Fibroblast of the aortic adventitia (primary cell): ENCODE measurements around the gene SUOX. TPM values are rescaled to one million over a fixed set of nuclear protein-coding genes. Genes with fewer than 3 reads are reported as not detected.
"Not testable (repeated sequence)": the region's sequence is repeated elsewhere in the genome, so short reads cannot be mapped to it uniquely, and the experiment has no call there.

Source experiments
- DNase-seq: peaks from one replicate; pipeline ENCODE4 v3.0.0-alpha.2; 2010; ENCODE audit warnings: low read depth
- H3K4me3 ChIP-seq: 2 replicates; pipeline ENCODE4 v1.5.1; 2011; ENCODE audit warnings: low read depth, mild to moderate bottlenecking, control low read depth, low read length, moderate library complexity
- CTCF ChIP-seq: IDR thresholded peaks from 2 replicates; pipeline ENCODE4 v1.5.1; 2011; ENCODE audit warnings: mild to moderate bottlenecking, low read length, control low read depth, inconsistent platforms; ENCODE audit not compliant: insufficient read depth
- total RNA-seq: library from RNA; depleted of rRNA; stranded (reverse); fragments of >200 nt; gene quantifications from 2 replicates; pipeline ENCODE4 v1.2.3, GENCODE V29; 2012; ENCODE audit warnings: low replicate concordance

Gene SUOX
- total RNA-seq, 1 donor = 20.4 TPM

GRCh38 chr12:55983232-55983842 lies 13.7 kb upstream of the SUOX start:
- TF ChIP-seq CTCF = no peak
- H3K4me3 ChIP-seq = no peak overlapping the region
- DNase-seq = no peak

GRCh38 chr12:55984861-55985260 lies 12.2 kb upstream of the SUOX start:
- no peak for TF ChIP-seq CTCF
- no peak for DNase-seq
- no peak overlapping the region for H3K4me3 ChIP-seq

- TF ChIP-seq CTCF = no peak
- no peak overlapping the region for H3K4me3 ChIP-seq
- DNase-seq = no peak
These were observed 11.7 kb upstream of the SUOX start for GRCh38 chr12:55985341-55985740.

GRCh38 chr12:55985976-55986375 lies 11.1 kb upstream of the SUOX start:
- not testable (repeated sequence) for DNase-seq, H3K4me3 ChIP-seq

- no peak overlapping the region for H3K4me3 ChIP-seq
- no peak for DNase-seq
- TF ChIP-seq CTCF = no peak
These were observed 6.0 kb upstream of the SUOX start for GRCh38 chr12:55991110-55991509.

- DNase-seq = no peak
- no peak for TF ChIP-seq CTCF
- no peak overlapping the region for H3K4me3 ChIP-seq
These were observed 3.7 kb upstream of the SUOX start for GRCh38 chr12:55993230-55993853.

GRCh38 chr12:55995366-55995765 lies 1.7 kb upstream of the SUOX start:
- no peak for TF ChIP-seq CTCF
- no peak overlapping the region for H3K4me3 ChIP-seq
- no peak for DNase-seq
